Mesodermal cell (in vitro differentiated cells): ENCODE data around the gene TEAD1.

Experiments used
- H3K27ac ChIP-seq: 2 replicates; pipeline ENCODE4 v1.7.0; 2013; ENCODE audit warnings: mild to moderate bottlenecking, low read depth, low read length, moderate library complexity; ENCODE audit not compliant: severe bottlenecking
- H3K36me3 ChIP-seq: 2 replicates; pipeline ENCODE4 v1.7.1; 2013; ENCODE audit warnings: mild to moderate bottlenecking, low read length, moderate library complexity; ENCODE audit not compliant: control insufficient read depth, insufficient read depth
- H3K4me1 ChIP-seq: one replicate; pipeline ENCODE4 v1.7.1; 2013; ENCODE audit warnings: mild to moderate bottlenecking, low read length; ENCODE audit not compliant: insufficient read depth, control insufficient read depth, poor library complexity, severe bottlenecking
- H3K4me3 ChIP-seq: 2 replicates; pipeline ENCODE4 v1.7.0; 2013; ENCODE audit warnings: low read length, control low read depth, mild to moderate bottlenecking; ENCODE audit not compliant: insufficient read depth, poor library complexity, severe bottlenecking; ENCODE audit errors: extremely low read depth
- H3K9me3 ChIP-seq: 2 replicates; pipeline ENCODE4 v1.7.1; 2013; ENCODE audit warnings: mild to moderate bottlenecking, low read length, moderate library complexity; ENCODE audit not compliant: control insufficient read depth
- WGBS, 2 experiments: methylation state at CpG; one replicate each; pipeline ENCODE4 v1.1.5; 2013; ENCODE audit warnings: missing lambda C conversion rate in 2 of 2; ENCODE audit not compliant: insufficient coverage in 2 of 2; 5-methylcytosine and 5-hydroxymethylcytosine counted together

Gene TEAD1

DNA sequence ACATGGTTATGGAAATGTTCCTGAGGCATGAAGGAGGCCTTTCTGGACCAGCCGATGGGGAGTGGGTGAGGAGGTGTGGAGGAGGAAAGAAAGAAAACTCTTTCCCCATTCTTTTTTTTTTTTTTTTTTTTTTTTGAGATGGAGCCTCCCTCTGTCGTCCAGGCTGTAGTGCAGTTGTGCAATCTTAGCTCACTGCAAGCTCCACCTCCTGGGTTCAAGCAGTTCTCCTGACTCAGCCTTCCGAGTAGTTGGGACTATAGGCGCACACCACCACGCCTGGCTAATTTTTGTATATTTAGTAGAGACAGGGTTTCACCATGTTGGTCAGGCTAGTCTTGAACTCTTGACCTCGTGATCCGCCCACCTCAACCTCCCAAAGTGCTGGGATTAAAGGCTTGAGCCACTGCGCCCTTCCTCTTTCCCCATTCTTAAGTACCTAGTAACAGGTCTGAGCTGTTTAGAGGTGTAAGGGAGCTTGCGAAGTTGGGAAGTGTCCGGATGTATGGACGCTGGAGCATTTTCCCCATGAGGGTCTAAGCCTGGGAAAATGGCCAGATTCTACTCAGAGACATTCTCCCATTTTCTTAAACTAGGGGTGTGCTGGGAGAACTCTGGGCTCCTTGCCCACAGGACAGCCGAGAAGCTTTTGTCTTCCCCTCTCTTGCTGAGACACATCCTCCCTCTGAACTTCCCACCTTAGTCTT is 135.8 kb downstream of the TEAD1 start:
- Histone ChIP-seq H3K27ac (no peak overlapping the region), H3K4me3 (no peak overlapping the region), H3K4me1 (peaks cover 71% of the 10 kb centered on the region), H3K9me3 (no peaks in the 10 kb centered on the region), H3K36me3 (peaks cover 39% of the 10 kb centered on the region)
- 77 to 100% methylated on average over 1 to 5 of the region's 12 CpGs for WGBS, 2 experiments

DNA sequence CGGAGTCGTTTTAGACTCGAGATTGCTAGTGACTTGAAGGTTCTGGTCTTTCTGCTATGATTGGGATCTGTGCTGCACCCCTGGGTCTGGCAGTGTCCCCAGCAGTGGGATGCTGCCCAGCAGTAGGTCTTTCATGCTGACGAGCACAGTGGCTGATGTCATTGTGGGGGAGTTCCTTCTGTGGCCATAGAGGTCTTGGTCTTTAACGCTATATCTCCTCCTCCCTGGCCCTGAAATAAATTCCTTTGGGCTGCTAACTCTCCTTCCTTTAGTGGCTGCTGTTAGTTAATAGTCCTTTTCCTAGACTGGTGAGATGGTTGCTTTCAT is 136.3 kb downstream of the TEAD1 start:
- H3K9me3 ChIP-seq, result no peaks in the 10 kb centered on the region
- 83 to 100% methylated on average over 1 of the region's 5 CpGs for WGBS, 2 experiments
- H3K4me3 ChIP-seq, result no peak overlapping the region
- peaks cover 34% of the 10 kb centered on the region for H3K36me3 ChIP-seq
- peak overlapping the region; percentile 32 for H3K27ac ChIP-seq
- H3K4me1 ChIP-seq, result peaks cover 76% of the 10 kb centered on the region

DNA sequence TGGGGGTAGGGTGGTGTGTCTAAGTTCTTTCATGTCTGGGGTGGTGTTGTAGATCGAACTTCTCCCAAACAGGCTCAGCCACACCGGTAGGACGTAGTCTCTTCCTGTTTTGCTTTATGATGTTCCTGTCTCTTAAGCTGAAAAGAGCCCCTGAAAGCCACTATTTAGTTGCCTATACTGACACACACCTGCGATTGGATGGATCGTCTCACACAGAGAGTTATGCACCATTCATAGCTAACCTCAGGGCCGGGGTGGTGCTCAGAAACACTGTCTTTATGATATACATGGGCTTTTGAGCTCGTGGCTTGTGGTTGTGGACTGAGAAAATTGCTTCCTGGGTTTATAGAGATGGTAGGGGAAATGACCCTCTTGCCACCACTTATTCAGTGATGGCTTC is 137.6 kb downstream of the TEAD1 start:
- WGBS, 2 experiments, result 94 to 98% methylated on average over 6 to 7 of the region's 7 CpGs
- Histone ChIP-seq H3K9me3 (no peaks in the 10 kb centered on the region), H3K36me3 (peaks cover 36% of the 10 kb centered on the region), H3K4me1 (peaks cover 85% of the 10 kb centered on the region), H3K27ac (no peak overlapping the region), H3K4me3 (no peak overlapping the region)

DNA sequence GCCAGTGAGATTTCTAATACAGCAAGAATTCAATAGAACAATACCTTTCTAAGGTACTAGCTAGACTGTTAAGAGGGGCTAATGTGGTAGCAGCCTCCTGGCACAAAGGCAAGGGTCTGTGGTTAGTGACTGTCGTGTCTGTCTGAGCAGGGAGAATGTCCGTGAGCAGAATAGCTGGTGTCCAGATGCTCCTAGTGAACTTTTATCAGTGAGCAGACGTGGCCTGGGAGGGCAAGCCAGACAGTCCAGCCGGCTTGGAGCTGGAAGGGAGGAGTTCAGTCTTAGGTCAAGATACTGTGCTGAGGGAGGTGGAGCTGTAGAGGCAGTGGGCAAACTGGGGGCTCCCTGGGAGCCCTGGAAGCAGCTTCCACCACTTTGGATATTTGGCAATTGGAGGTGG is 138.6 kb downstream of the TEAD1 start:
- Histone ChIP-seq H3K36me3 (peaks cover 45% of the 10 kb centered on the region), H3K9me3 (no peaks in the 10 kb centered on the region), H3K27ac (peak overlapping the region; percentile 95), H3K4me1 (peaks cover 88% of the 10 kb centered on the region), H3K4me3 (no peak overlapping the region)
- WGBS, 2 experiments, result 73 to 84% methylated on average over 4 of the region's 4 CpGs

DNA sequence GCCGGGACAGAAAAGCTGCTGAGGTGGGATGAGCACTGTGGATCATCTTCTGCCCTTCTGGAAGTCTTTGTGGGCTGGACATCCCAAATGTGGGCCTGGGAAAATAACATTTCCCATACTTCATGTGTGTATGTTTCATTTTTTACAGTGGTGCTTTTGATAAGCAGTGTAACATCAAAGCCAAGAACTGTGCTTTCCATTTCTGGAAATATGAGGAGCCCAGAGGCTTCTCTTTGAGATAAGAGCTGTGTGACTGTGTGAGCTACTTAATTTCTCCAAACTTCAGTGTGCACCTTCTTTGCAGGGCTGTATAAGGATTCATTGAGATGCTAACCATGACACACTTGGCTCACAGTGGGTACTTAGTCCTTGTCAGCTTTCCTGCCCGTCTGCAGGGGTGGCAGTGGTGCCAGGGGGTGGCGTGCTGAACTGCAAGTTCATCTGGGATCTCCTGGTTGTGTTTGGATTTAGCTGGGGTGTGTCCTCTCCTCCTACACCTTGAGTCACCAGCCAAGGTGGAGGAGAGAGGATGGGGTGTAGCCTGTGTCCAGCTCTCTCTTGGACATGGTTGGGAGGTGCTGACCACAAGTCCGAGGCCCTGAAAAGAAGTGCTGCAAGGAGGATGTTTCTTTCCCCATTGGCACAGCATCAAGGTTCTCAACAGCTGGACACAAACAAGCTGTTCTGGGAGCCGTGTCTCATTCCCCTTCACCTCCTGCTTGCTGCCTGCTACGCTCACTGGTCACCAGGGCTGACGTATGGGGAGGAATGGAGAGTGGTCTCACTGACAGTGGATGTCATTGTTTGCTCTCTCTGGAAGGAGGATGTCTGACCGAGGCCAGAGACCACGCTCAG is 139.4 kb downstream of the TEAD1 start:
- WGBS, 2 experiments, result 70 to 82% methylated on average over 3 to 5 of the region's 9 CpGs
- Histone ChIP-seq H3K4me3 (no peak overlapping the region), H3K9me3 (no peaks in the 10 kb centered on the region), H3K4me1 (peaks cover 90% of the 10 kb centered on the region), H3K36me3 (peaks cover 52% of the 10 kb centered on the region), H3K27ac (peak overlapping the region; percentile 95)

- H3K4me3 ChIP-seq, result no peak overlapping the region
- H3K4me1 ChIP-seq, result peaks cover 86% of the 10 kb centered on the region
- 57 to 60% methylated on average over 1 to 2 of the region's 3 CpGs for WGBS, 2 experiments
- no peaks in the 10 kb centered on the region for H3K9me3 ChIP-seq
- H3K27ac ChIP-seq, result peak overlapping the region; percentile 95
- peaks cover 50% of the 10 kb centered on the region for H3K36me3 ChIP-seq
These were observed 140.9 kb downstream of the TEAD1 start for GRCh38 chr11:12815129-12815480.

DNA sequence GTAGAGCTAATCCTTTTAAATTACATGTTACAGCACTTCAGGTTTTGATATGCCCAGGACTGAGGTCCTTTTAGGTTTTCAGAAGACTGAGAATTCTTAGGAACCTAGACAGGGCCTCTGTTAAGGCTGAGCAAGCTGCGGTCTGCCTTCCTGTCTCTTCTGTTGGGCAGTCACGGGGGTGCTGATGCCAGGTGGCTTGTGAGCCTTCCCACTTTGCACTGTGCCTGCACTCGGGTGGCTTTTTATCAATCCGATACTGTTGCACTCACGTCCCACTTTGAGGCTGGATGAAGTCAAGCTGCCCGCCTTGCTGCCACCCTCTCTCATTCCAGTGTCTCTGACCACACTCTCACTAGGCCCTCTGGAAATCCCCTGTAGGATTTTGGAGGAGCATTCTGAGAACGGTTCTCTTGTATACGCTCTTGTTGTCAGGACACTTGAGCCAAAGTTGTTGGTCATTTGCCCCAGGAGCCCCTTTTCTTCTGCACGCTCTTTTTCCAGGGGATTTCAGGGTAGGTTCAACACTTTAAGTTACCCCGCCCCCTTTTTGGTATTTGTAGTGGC is 141.8 kb downstream of the TEAD1 start:
- Histone ChIP-seq H3K36me3 (peaks cover 54% of the 10 kb centered on the region), H3K4me3 (no peak overlapping the region), H3K4me1 (peaks cover 77% of the 10 kb centered on the region), H3K9me3 (no peaks in the 10 kb centered on the region), H3K27ac (peak overlapping the region; percentile 95)
- 91 to 94% methylated on average over 8 to 9 of the region's 10 CpGs for WGBS, 2 experiments

GRCh38 chr11:12817681-12818332 is 143.6 kb downstream of the TEAD1 start:
- peaks cover 63% of the 10 kb centered on the region for H3K36me3 ChIP-seq
- H3K4me1 ChIP-seq, result peaks cover 59% of the 10 kb centered on the region
- H3K4me3 ChIP-seq, result no peak overlapping the region
- WGBS, 2 experiments, result 90 to 100% methylated on average over 2 to 4 of the region's 6 CpGs
- no peaks in the 10 kb centered on the region for H3K9me3 ChIP-seq
- H3K27ac ChIP-seq, result no peak overlapping the region

GRCh38 chr11:12818333-12819015 is 144.3 kb downstream of the TEAD1 start:
- 92 to 96% methylated on average over 2 to 4 of the region's 4 CpGs for WGBS, 2 experiments
- peaks cover 55% of the 10 kb centered on the region for H3K4me1 ChIP-seq
- H3K4me3 ChIP-seq, result no peak overlapping the region
- peaks cover 68% of the 10 kb centered on the region for H3K36me3 ChIP-seq
- no peak overlapping the region for H3K27ac ChIP-seq
- H3K9me3 ChIP-seq, result no peaks in the 10 kb centered on the region

DNA sequence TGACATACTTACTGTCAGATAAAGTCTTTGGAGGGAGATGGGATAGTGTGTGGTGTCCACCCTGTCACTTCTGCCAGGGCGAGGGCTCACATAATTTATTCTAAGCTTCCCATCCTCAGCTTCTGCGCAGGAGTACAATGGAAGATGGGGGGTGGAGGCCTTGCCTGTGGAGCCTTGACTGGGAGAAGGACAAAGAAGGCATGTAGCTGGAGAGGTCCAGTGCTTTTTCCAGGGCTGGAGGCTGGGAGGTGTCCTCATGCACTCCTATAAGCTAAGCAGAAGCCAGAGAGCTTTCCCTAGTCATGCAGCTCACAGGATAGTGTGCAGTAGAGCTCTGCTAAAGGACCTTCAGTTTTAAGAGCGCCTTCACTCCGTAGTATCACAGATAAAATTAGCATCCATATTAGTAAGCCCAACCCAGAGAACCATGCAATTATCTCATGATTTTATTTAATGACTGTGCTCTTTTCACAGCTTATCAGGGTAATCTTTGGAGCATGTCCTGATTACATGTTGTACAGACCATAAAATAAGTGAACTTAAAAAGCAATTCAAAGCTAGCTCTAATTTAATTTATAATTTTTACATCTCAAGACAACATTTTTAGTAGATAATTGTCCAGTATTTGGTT is 148.3 kb downstream of the TEAD1 start:
- 91 to 100% methylated on average over 1 to 3 of the region's 4 CpGs for WGBS, 2 experiments
- peaks cover 60% of the 10 kb centered on the region for H3K36me3 ChIP-seq
- no peak overlapping the region for H3K4me3 ChIP-seq
- no peak overlapping the region for H3K27ac ChIP-seq
- no peaks in the 10 kb centered on the region for H3K9me3 ChIP-seq
- H3K4me1 ChIP-seq, result peaks cover 46% of the 10 kb centered on the region
